Transverse colon (tissue), 3 donors: Measurements from ENCODE around the gene HSPA12A.

ENCODE experiments used
- CTCF ChIP-seq, 5 experiments: fragments of 200-600 bp in 3 of 5; fragments of 450-650 bp in 2 of 5; sonication (generic) in 3 of 5; IDR thresholded peaks; 1 replicate in 2 of 5; 2 replicates in 3 of 5; pipeline ENCODE4 v1.5.1; 2016 to 2017; ENCODE audit warnings: antibody characterized with exemption in 5 of 5, inconsistent platforms in 3 of 5, mild to moderate bottlenecking in 2 of 5, moderate library complexity in 1 of 5
- POLR2A ChIP-seq: fragments of 450-650 bp; IDR thresholded peaks from one replicate; pipeline ENCODE4 v1.6.1; 2016; ENCODE audit warnings: antibody characterized with exemption, mild to moderate bottlenecking, moderate library complexity

- no peak for TF ChIP-seq CTCF (IDR thresholded peaks at IDR 0.05)
- no peak for TF ChIP-seq POLR2A
These were observed 66.2 kb downstream of the HSPA12A start for GRCh38 chr10:116676118-116676517.
